Ovary (tissue), 9 donors: ENCODE measurements around the gene IGHMBP2. TPM values are rescaled to one million over a fixed set of nuclear protein-coding genes. Genes with fewer than 3 reads are reported as not detected.

Experiments
- DNase-seq, 5 donors: peaks; one replicate each; pipeline ENCODE4 v3.0.0-alpha.2; 2019 to 2020
- H3K27ac ChIP-seq, 2 donors: fragments of 200-600 bp; one replicate each; pipeline versions ENCODE4 v1.5.1 to v1.8.0; 2019 to 2022
- H3K27me3 ChIP-seq: fragments of 200-600 bp; one replicate; pipeline ENCODE4 v1.8.0; 2022
- H3K36me3 ChIP-seq: fragments of 200-600 bp; sonication (generic); one replicate; pipeline ENCODE4 v1.5.1; 2019
- H3K4me1 ChIP-seq: one replicate; pipeline ENCODE4 v1.8.1; 2013; ENCODE audit warnings: mild to moderate bottlenecking, moderate library complexity; ENCODE audit not compliant: insufficient read depth
- H3K4me3 ChIP-seq: fragments of 200-600 bp; sonication (generic); one replicate; pipeline ENCODE4 v1.5.1; 2017
- H3K9me3 ChIP-seq, 2 donors: fragments of 200-600 bp in 1 of 2; sonication (generic) in 1 of 2; one replicate each; pipeline versions ENCODE4 v1.5.1 to v1.8.1; 2013 to 2019; ENCODE audit warnings: mild to moderate bottlenecking in 1 of 2, moderate library complexity in 1 of 2
- EP300 ChIP-seq: sonication (generic); formaldehyde crosslinking; IDR thresholded peaks from one replicate; pipeline ENCODE4 v1.6.1; 2017; ENCODE audit warnings: antibody characterized with exemption
- POLR2A ChIP-seq: fragments of 450-650 bp; IDR thresholded peaks from one replicate; pipeline ENCODE4 v1.6.1; 2017; ENCODE audit warnings: antibody characterized with exemption, mild to moderate bottlenecking, moderate library complexity
- WGBS, 3 donors: extraction: QIAGEN DNeasy Blood & Tissue Kit in 1 of 3; methylation state at CpG; one replicate each; pipeline versions ENCODE4 v1.1.5 to v1.1.7; 2013 to 2017; 5-methylcytosine and 5-hydroxymethylcytosine counted together
- intact Hi-C, 4 donors: fragments of 100-400 bp; cut with DNase I; formaldehyde crosslinking; loops; one replicate each; pipeline versions ENCODE4 v1.11.0 to v1.15.1; 2022 to 2023
- polyA plus RNA-seq, 2 donors: library from polyadenylated mRNA; stranded (reverse); fragments of 200-250 nt in 1 of 2; fragments of 350-450 nt in 1 of 2; fragmentation: Illumina TruSeq in 1 of 2; extraction: RNeasy Lipid Tissue Mini Kit (QIAGEN cat#74804) in 1 of 2; gene quantifications; one replicate each; pipeline ENCODE4 v1.2.3, GENCODE V29; 2013 to 2014
- total RNA-seq, 7 donors: library from RNA; depleted of rRNA in 2 of 7; stranded (reverse); fragments of >200 nt in 2 of 7; fragmentation: NEBNext Ultra II Directional in 3 of 7; extraction: Animal tissue kit (Norgen Biotek cat#: 25700) in 3 of 7; gene quantifications; one replicate each; pipeline versions ENCODE4 v1.1.0 to v1.2.4, GENCODE V29; 2016 to 2023
- TF ChIP-seq, protein P1 (sequence below), 3 donors: fragments of 450-650 bp in 2 of 3; fragments of 200-600 bp in 1 of 3; IDR thresholded peaks; one replicate each; pipeline versions ENCODE4 v1.5.1 to v1.8.0; 2016 to 2022; ENCODE audit warnings: antibody characterized with exemption in 3 of 3, mild to moderate bottlenecking in 1 of 3
- donor health status: DM: no; HTN: no; CAD: no; lungs with moderate emphysema.
- donor health status: DM: no; HTN: no; CAD: no.
- donor health status: Bipolar disorder and iron deficiency.
- donor health status: DM: yes; HTN: yes; CAD: no.
- donor health status: DM: no; HTN: no; CAD: no.
- donor health status: DM: yes; HTN: yes; CAD: no.

IGHMBP2 gene
- total and polyA plus RNA-seq, 9 donors, result 8.3 to 18.9 (median 15.9) TPM

DNA sequence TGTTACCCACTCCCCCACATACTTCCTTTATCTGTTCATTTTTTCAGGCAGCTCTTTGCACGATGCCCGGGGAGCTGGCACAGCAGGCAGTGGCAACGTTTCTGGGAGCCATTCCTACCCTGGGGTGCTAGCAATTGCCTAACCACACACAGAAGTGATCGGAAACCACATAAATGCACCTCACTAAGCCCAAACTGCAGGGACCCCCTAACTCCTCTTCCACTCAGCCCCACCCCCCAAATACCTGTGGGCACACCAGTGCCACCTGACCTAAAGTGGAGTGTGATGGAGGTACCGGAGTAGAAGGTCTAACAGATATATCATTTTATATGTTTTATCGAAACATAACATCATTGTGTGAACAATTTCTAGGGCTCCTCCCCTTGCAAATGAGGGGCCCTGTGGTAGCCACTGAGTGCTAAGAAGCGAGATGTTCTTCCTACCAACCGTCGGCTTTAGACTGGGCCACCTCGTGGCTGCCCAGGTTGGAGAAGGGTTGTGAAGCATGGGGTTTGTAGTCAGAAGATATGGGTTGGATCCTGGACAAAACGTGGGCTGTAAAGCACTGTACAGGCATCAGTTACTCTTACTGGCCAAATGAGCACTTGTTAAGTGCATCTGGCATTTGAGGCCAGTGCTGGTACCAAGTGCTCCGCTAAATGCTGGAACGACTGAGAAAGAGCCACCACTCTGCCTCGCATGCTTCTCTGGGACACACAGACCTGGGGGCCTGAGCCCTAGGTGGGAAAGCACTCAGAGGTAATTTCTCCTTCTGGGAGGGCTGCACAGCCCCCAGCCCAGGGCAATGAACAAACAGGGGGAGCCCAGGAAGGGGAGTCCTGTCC is 74.3 kb downstream of the IGHMBP2 start:
- intact Hi-C loops, result no loop called here
- Histone ChIP-seq H3K36me3 (no peaks in the 10 kb centered on the region), H3K9me3 (no peaks in the 10 kb centered on the region), H3K4me3 (no peak overlapping the region), H3K27me3 (no peaks in the 10 kb centered on the region), H3K27ac (no peak overlapping the region), H3K4me1 (no peaks in the 10 kb centered on the region)
- WGBS, 3 donors, result 66 to 67% (median 66%) methylated on average over 14 of the region's 14 CpGs
- TF ChIP-seq, protein P1, sequence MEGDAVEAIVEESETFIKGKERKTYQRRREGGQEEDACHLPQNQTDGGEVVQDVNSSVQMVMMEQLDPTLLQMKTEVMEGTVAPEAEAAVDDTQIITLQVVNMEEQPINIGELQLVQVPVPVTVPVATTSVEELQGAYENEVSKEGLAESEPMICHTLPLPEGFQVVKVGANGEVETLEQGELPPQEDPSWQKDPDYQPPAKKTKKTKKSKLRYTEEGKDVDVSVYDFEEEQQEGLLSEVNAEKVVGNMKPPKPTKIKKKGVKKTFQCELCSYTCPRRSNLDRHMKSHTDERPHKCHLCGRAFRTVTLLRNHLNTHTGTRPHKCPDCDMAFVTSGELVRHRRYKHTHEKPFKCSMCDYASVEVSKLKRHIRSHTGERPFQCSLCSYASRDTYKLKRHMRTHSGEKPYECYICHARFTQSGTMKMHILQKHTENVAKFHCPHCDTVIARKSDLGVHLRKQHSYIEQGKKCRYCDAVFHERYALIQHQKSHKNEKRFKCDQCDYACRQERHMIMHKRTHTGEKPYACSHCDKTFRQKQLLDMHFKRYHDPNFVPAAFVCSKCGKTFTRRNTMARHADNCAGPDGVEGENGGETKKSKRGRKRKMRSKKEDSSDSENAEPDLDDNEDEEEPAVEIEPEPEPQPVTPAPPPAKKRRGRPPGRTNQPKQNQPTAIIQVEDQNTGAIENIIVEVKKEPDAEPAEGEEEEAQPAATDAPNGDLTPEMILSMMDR (IDR thresholded peaks at IDR 0.05), result no peak
- TF ChIP-seq EP300 (no peak), POLR2A (no peak)
- DNase-seq, result peak in 1 of 5 donors; percentile 2

DNA sequence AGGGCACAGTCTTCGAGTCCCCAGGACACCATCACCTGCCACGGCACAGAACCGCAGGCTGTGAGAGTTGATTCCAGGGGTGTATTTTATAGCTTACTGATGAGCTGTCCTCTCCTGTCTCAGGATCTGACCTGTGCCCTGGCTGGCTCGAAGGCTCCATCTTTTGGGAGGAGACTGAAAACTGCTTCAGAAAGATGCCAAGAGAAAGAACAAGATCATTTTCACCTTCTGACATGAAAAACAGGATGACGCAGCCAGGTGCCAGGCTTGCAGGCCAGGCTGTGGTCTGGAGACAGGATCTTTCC is 74.9 kb downstream of the IGHMBP2 start:
- no peaks in the 10 kb centered on the region for H3K4me1 ChIP-seq
- no peaks in the 10 kb centered on the region for H3K36me3 ChIP-seq
- WGBS, 3 donors, result 75 to 77% (median 77%) methylated on average over 5 of the region's 5 CpGs
- H3K9me3 ChIP-seq, result no peaks in the 10 kb centered on the region
- no peak for TF ChIP-seq EP300
- TF ChIP-seq POLR2A, result no peak
- TF ChIP-seq, protein P1 (IDR thresholded peaks at IDR 0.05), result no peak
- no peak overlapping the region for H3K4me3 ChIP-seq
- peak in 1 of 5 donors; percentile 1 for DNase-seq
- H3K27me3 ChIP-seq, result no peaks in the 10 kb centered on the region
- intact Hi-C loops, result no loop called here
- H3K27ac ChIP-seq, result no peak overlapping the region

DNA sequence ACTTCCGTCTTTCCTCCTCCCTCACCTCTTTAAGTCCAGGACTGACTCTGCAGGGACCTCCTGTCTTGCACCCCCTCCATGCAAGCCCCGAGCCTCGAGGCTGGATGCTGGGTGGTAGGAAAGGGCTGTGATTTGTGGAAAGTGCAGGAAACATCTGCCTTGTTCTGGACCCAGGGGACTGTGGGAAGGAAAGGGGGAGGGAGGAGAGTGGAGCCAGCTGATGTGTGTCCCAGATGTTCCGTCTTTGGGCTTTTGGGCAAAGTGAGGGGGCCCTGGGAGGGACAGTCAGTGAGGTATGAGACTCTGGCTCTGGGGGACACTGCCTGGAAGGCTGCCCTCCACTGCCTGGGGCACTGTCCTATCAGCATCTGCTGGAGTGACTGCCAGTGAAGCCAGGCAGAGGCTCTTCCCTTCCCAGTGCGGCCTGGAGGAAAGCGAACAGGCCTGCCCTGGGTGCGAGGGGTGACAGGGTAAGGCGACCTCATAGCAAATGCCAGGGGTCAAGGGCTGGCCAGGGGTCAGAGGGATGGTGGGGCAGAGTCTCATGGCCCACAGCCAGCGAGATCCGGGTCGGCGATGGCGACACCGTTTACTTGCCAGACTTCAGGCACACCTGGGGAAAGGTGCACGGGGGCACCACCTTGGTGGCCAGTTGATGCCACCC is 75.4 kb downstream of the IGHMBP2 start:
- TF ChIP-seq, protein P1 (IDR thresholded peaks at IDR 0.05), result no peak
- TF ChIP-seq POLR2A, result no peak
- no peak for TF ChIP-seq EP300
- peak in 1 of 5 donors; percentile 5 for DNase-seq
- Histone ChIP-seq H3K9me3 (no peaks in the 10 kb centered on the region), H3K4me3 (no peak overlapping the region), H3K4me1 (no peaks in the 10 kb centered on the region), H3K36me3 (no peaks in the 10 kb centered on the region), H3K27ac (no peak overlapping the region), H3K27me3 (no peaks in the 10 kb centered on the region)
- intact Hi-C loops, result no loop called here
- 61 to 70% (median 66%) methylated on average over 15 of the region's 15 CpGs for WGBS, 3 donors

DNA sequence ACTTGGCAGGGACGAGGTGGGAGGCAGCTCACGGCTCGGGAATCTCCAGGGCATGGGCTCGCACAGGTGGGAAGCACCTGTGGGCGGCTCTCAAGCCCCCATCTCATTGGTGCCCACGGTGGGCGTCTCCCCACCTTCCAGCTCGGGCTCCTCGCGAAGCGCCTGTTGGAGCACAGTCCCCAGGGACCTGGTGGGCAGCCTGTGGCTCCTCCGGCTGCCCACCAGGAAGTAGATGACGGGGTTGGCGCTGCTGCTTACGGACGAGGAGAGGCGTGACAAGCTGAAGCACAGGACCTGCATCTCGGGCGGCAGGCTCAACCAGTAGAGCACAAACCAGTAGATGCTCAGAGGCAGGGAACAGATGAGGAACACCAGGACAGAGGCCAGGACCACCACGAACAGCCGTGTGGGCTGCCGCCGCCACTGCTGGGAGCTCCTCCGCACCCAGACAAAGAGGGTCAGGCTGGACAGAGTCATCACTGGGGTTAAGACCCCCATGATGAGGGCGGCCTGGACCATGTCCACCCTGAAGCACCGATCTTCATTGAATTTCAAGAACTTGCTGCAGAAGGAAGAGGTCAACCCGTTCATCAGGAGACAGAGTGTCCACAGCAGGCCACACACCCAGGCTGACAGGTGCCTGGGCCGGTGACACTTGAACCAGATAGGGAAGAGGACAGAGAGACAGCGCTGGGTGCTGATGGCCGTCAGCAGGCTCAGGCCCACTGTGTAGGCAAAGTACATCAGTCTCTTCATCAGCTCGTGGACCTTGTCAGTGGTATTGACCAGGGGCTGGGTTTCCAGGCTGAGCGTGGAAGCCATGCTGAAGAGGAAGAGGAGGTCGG is 76.5 kb downstream of the IGHMBP2 start:
- no peak overlapping the region for H3K4me3 ChIP-seq
- TF ChIP-seq EP300, result no peak
- TF ChIP-seq, protein P1 (IDR thresholded peaks at IDR 0.05), result no peak
- no peak for TF ChIP-seq POLR2A
- H3K27ac ChIP-seq, result no peak overlapping the region
- no peaks in the 10 kb centered on the region for H3K27me3 ChIP-seq
- H3K9me3 ChIP-seq, result no peaks in the 10 kb centered on the region
- no peaks in the 10 kb centered on the region for H3K36me3 ChIP-seq
- no peaks in the 10 kb centered on the region for H3K4me1 ChIP-seq
- intact Hi-C loops, result no loop called here
- DNase-seq, result peak in 1 of 5 donors; percentile 5
- 84 to 87% (median 86%) methylated on average over 33 of the region's 33 CpGs for WGBS, 3 donors
